ENCODE data around the gene CENPH. TPM values are rescaled to one million over a fixed set of nuclear protein-coding genes. Genes with fewer than 3 reads are reported as not detected.
"Not testable (repeated sequence)": the region's sequence is repeated elsewhere in the genome, so short reads cannot be mapped to it uniquely, and the experiment has no call there.

CENPH gene
- total RNA-seq, 2 experiments from 2014 or later = 4.0 to 5.6 TPM

- H3K27ac Mint-ChIP-seq = no peak overlapping the region
- DNase-seq = no peak
- Histone ChIP-seq H3K4me3 (ENCODE audit: low read length) (no peak overlapping the region), H3K9me3 (ENCODE audit: control insufficient read depth in 1 of 2, insufficient read depth in 1 of 2, low read length in 2 of 2) (no peaks in the 10 kb centered on the region), H3K27ac (ENCODE audit: low read depth in 1 of 2, low read length in 2 of 2) (no peak overlapping the region), H3K27me3 (ENCODE audit: control insufficient read depth in 1 of 2, insufficient read depth in 2 of 2, low read length in 2 of 2) (no peaks in the 10 kb centered on the region), H3K4me1 (ENCODE audit: insufficient read depth, low read length) (peaks cover 11% of the 10 kb centered on the region), H3K36me3 (ENCODE audit: insufficient read depth, low read length) (peaks cover 20% of the 10 kb centered on the region)
- no peak for ATAC-seq (ENCODE audit: poor library complexity)
- no peak overlapping the region for H3K4me3 Mint-ChIP-seq
- H3K4me1 Mint-ChIP-seq (ENCODE audit: low read depth) = peaks cover 14% of the 10 kb centered on the region
- no peaks in the 10 kb centered on the region for H3K9me3 Mint-ChIP-seq
- intact Hi-C loops (cut with DNase I, micrococcal nuclease) = loop anchor here (1.0 to 5.0 kb wide), 4 partner anchors 10 to 141 kb away; partner anchors contain the start of genes CCDC125 (in 1 of the 2) and SLC30A5 (in 1 of the 2)
- ChIA-PET POLR2A (interaction anchor here (0.6 kb wide), 1 partner anchor 28 kb away, joined by 3 read pairs; no protein-coding TSS in a partner anchor), CTCF (no interaction called here)
- peaks cover 40% of the 10 kb centered on the region for H3K36me3 Mint-ChIP-seq (ENCODE audit: low read depth)
- no peaks in the 10 kb centered on the region for H3K27me3 Mint-ChIP-seq
- no peak for TF ChIP-seq CTCF (IDR thresholded peaks at IDR 0.05)
Observed at GRCh38 chr5:69231281-69231680, 41.9 kb downstream of the CENPH start.

- ChIA-PET POLR2A (no interaction called here), CTCF (no interaction called here)
- H3K36me3 Mint-ChIP-seq (ENCODE audit: low read depth) = peaks cover 42% of the 10 kb centered on the region
- Histone ChIP-seq H3K9me3 (ENCODE audit: control insufficient read depth in 1 of 2, insufficient read depth in 1 of 2, low read length in 2 of 2) (no peaks in the 10 kb centered on the region), H3K27ac (ENCODE audit: low read depth in 1 of 2, low read length in 2 of 2) (no peak overlapping the region), H3K4me3 (ENCODE audit: low read length) (no peak overlapping the region), H3K4me1 (ENCODE audit: insufficient read depth, low read length) (peaks cover 16% of the 10 kb centered on the region), H3K27me3 (ENCODE audit: control insufficient read depth in 1 of 2, insufficient read depth in 2 of 2, low read length in 2 of 2) (no peaks in the 10 kb centered on the region), H3K36me3 (ENCODE audit: insufficient read depth, low read length) (peaks cover 20% of the 10 kb centered on the region)
- H3K4me3 Mint-ChIP-seq = peak overlapping the region; percentile 11
- no peaks in the 10 kb centered on the region for H3K9me3 Mint-ChIP-seq
- intact Hi-C loops (cut with DNase I, micrococcal nuclease) = loop anchor here (1.0 to 5.0 kb wide), 4 partner anchors 11 to 140 kb away; partner anchors contain the start of genes CCDC125 (in 1 of the 2) and SLC30A5 (in 1 of the 2)
- H3K4me1 Mint-ChIP-seq (ENCODE audit: low read depth) = peaks cover 18% of the 10 kb centered on the region
- ATAC-seq (ENCODE audit: poor library complexity) (no peak), DNase-seq (no peak)
- H3K27ac Mint-ChIP-seq = no peak overlapping the region
- no peaks in the 10 kb centered on the region for H3K27me3 Mint-ChIP-seq
- no peak for TF ChIP-seq CTCF (IDR thresholded peaks at IDR 0.05)
Observed at GRCh38 chr5:69231851-69232250, 42.5 kb downstream of the CENPH start.

- intact Hi-C loops (cut with DNase I, micrococcal nuclease) = loop anchor here (1.0 to 5.0 kb wide), 7 partner anchors 17 to 142 kb away; partner anchors contain the start of genes CCDC125 (in 2 of the 2), SLC30A5 (in 2 of the 2), AK6 (in 1 of the 2) and CCNB1 (in 1 of the 2)
- Histone ChIP-seq H3K4me1 (ENCODE audit: insufficient read depth, low read length) (peaks cover 23% of the 10 kb centered on the region), H3K4me3 (ENCODE audit: low read length) (peak within 1 kb of the TSS; percentile 90), H3K36me3 (ENCODE audit: insufficient read depth, low read length) (peaks cover 11% of the 10 kb centered on the region), H3K27me3 (ENCODE audit: control insufficient read depth in 1 of 2, insufficient read depth in 2 of 2, low read length in 2 of 2) (no peaks in the 10 kb centered on the region), H3K9me3 (ENCODE audit: control insufficient read depth in 1 of 2, insufficient read depth in 1 of 2, low read length in 2 of 2) (no peaks in the 10 kb centered on the region), H3K27ac (ENCODE audit: low read depth in 1 of 2, low read length in 2 of 2) (peak within 1 kb of the TSS; percentile 74 to 75)
- H3K27ac Mint-ChIP-seq = peak within 1 kb of the TSS; percentile 86
- H3K9me3 Mint-ChIP-seq = no peaks in the 10 kb centered on the region
- no peak for TF ChIP-seq CTCF (IDR thresholded peaks at IDR 0.05)
- peaks cover 49% of the 10 kb centered on the region for H3K36me3 Mint-ChIP-seq (ENCODE audit: low read depth)
- H3K4me3 Mint-ChIP-seq = peak within 1 kb of the TSS; percentile 95
- no peaks in the 10 kb centered on the region for H3K27me3 Mint-ChIP-seq
- ATAC-seq (ENCODE audit: poor library complexity) (peak; percentile 99), DNase-seq (peak; percentile 80 to 96 (median 89))
- ChIA-PET CTCF (interaction anchor here (0.5 to 2.7 kb wide), 6 partner anchors 9 to 141 kb away, joined by 4 to 10 read pairs (median 6); partner anchors contain the start of gene SLC30A5), POLR2A (interaction anchor here (0.6 to 3.1 kb wide), 14 partner anchors 13 to 192 kb away, joined by 3 to 24 read pairs (median 4); partner anchors contain the start of genes AK6, CCDC125, CCNB1 and CENPH)
- peaks cover 40% of the 10 kb centered on the region for H3K4me1 Mint-ChIP-seq (ENCODE audit: low read depth)
Observed at GRCh38 chr5:69234457-69235268, 45.3 kb downstream of the CENPH start, which contains the start of gene CDK7. Gene CDK7 (plus strand): TSS chr5:69234886. CDS start chr5:69234976, 90 bp downstream.

GRCh38 chr5:69236733-69237132, 47.4 kb downstream of the CENPH start:
- intact Hi-C loops (cut with DNase I, micrococcal nuclease) = loop anchor here in 1 of 2 experiments (5.0 kb wide), 3 partner anchors 96 to 144 kb away; partner anchors contain the start of genes AK6, CCDC125, RAD17 and SLC30A5
- H3K4me1 ChIP-seq (ENCODE audit: insufficient read depth, low read length) = peaks cover 23% of the 10 kb centered on the region
- CTCF ChIA-PET = interaction anchor here (1.9 kb wide), 1 partner anchor 143 kb away, joined by 10 read pairs; the partner anchor contains the start of gene SLC30A5
- H3K27me3 Mint-ChIP-seq; H3K9me3 ChIP-seq (ENCODE audit: control insufficient read depth in 1 of 2, insufficient read depth in 1 of 2, low read length in 2 of 2); H3K4me3 ChIP-seq (ENCODE audit: low read length); H3K9me3 Mint-ChIP-seq; ATAC-seq (ENCODE audit: poor library complexity); H3K27ac ChIP-seq (ENCODE audit: low read depth in 1 of 2, low read length in 2 of 2); POLR2A ChIA-PET; H3K27me3 ChIP-seq (ENCODE audit: control insufficient read depth in 1 of 2, insufficient read depth in 2 of 2, low read length in 2 of 2); DNase-seq: not testable (repeated sequence)
- H3K36me3 Mint-ChIP-seq (ENCODE audit: low read depth) = peaks cover 62% of the 10 kb centered on the region
- H3K4me1 Mint-ChIP-seq (ENCODE audit: low read depth) = peaks cover 55% of the 10 kb centered on the region
- H3K4me3 Mint-ChIP-seq = peak overlapping the region; percentile 84
- peaks cover 19% of the 10 kb centered on the region for H3K36me3 ChIP-seq (ENCODE audit: insufficient read depth, low read length)
- peak overlapping the region; percentile 25 for H3K27ac Mint-ChIP-seq
